ENCODE measurements around the gene SPRR2E. TPM values are rescaled to one million over a fixed set of nuclear protein-coding genes. Genes with fewer than 3 reads are reported as not detected.

Gene SPRR2E
- total and polyA plus RNA-seq, 2 experiments from 2014 or later: not detected

- no peak for DNase-seq (ENCODE audit: low spot score)
- no peaks in the 10 kb centered on the region for H3K36me3 ChIP-seq (replicated peaks; ENCODE audit: insufficient read depth, low read depth)
- no peaks in the 10 kb centered on the region for H3K79me2 ChIP-seq
- H4K20me1 ChIP-seq (ENCODE audit: insufficient read depth, poor library complexity, severe bottlenecking): no peaks in the 10 kb centered on the region
- no peak overlapping the region for H3K27ac ChIP-seq
- no peak overlapping the region for H3K4me3 ChIP-seq
- H3K9me2 ChIP-seq (replicated peaks; ENCODE audit: insufficient read depth): no peaks in the 10 kb centered on the region
- H3K9me3 ChIP-seq (ENCODE audit: low read depth): no peaks in the 10 kb centered on the region
- WGBS (ENCODE audit: low lambda C conversion rate, missing lambda C conversion rate): 63% methylated on average over 2 of the region's 2 CpGs
- TF ChIP-seq, protein P1, sequence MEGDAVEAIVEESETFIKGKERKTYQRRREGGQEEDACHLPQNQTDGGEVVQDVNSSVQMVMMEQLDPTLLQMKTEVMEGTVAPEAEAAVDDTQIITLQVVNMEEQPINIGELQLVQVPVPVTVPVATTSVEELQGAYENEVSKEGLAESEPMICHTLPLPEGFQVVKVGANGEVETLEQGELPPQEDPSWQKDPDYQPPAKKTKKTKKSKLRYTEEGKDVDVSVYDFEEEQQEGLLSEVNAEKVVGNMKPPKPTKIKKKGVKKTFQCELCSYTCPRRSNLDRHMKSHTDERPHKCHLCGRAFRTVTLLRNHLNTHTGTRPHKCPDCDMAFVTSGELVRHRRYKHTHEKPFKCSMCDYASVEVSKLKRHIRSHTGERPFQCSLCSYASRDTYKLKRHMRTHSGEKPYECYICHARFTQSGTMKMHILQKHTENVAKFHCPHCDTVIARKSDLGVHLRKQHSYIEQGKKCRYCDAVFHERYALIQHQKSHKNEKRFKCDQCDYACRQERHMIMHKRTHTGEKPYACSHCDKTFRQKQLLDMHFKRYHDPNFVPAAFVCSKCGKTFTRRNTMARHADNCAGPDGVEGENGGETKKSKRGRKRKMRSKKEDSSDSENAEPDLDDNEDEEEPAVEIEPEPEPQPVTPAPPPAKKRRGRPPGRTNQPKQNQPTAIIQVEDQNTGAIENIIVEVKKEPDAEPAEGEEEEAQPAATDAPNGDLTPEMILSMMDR (IDR thresholded peaks at IDR 0.05; ENCODE audit: poor library complexity): no peak
- TF ChIP-seq EZH2 (IDR thresholded peaks at IDR 0.05; ENCODE audit: borderline replicate concordance) (no peak), EZH2phosphoT487 (IDR thresholded peaks at IDR 0.05; ENCODE audit: low read depth, severe bottlenecking, unreplicated experiment) (no peak)
- H3K27me3 ChIP-seq: no peaks in the 10 kb centered on the region
- H3K4me2 ChIP-seq: no peak overlapping the region
- no peak overlapping the region for H2AFZ ChIP-seq
- H3K4me1 ChIP-seq (ENCODE audit: insufficient read depth): no peaks in the 10 kb centered on the region
Measured at GRCh38 chr1:153049211-153049610, 45.1 kb downstream of the SPRR2E start.

Small RNA genes lying within 50 kb of the gene (small RNA-seq; reads per million reads assigned to genes)
- not detected for gene SPRR2C

Other genes starting within 250 kb of the SPRR2E start
- gene LCE7A, start 234.5 kb downstream of the SPRR2E start, total RNA-seq: not detected in 2 replicates
- not detected in 2 replicates for gene LCE7A, start 234.5 kb downstream of the SPRR2E start, polyA plus RNA-seq
- gene SMCP, start 216.2 kb downstream of the SPRR2E start, total RNA-seq: not detected in 2 replicates
- not detected in 2 replicates for gene SMCP, start 216.2 kb downstream of the SPRR2E start, polyA plus RNA-seq
- gene IVL, start 186.0 kb downstream of the SPRR2E start, total RNA-seq: 0.52 TPM in 1 of 2 replicates, not detected in the other
- gene IVL, start 186.0 kb downstream of the SPRR2E start, polyA plus RNA-seq: not detected in 2 replicates
- not detected in 2 replicates for gene SPRR5, start 147.3 kb downstream of the SPRR2E start, total RNA-seq
- not detected in 2 replicates for gene SPRR5, start 147.3 kb downstream of the SPRR2E start, polyA plus RNA-seq
- not detected in 2 replicates for gene SPRR4, start 123.9 kb downstream of the SPRR2E start, total RNA-seq
- gene SPRR4, start 123.9 kb downstream of the SPRR2E start, polyA plus RNA-seq: not detected in 2 replicates
- gene SPRR1A, start 110.4 kb downstream of the SPRR2E start, total RNA-seq: not detected in 2 replicates
- gene SPRR1A, start 110.4 kb downstream of the SPRR2E start, polyA plus RNA-seq: not detected in 2 replicates
- not detected in 2 replicates for gene SPRR3, start 92.8 kb downstream of the SPRR2E start, total RNA-seq
- 0.40 and 0.72 TPM in 2 replicates for gene SPRR3, start 92.8 kb downstream of the SPRR2E start, polyA plus RNA-seq
- gene SPRR1B, start 63.3 kb downstream of the SPRR2E start, total RNA-seq: not detected in 2 replicates
- gene SPRR1B, start 63.3 kb downstream of the SPRR2E start, polyA plus RNA-seq: 0.54 TPM in 1 of 2 replicates, not detected in the other
- not detected in 2 replicates for gene SPRR2D, start 53.4 kb downstream of the SPRR2E start, total RNA-seq
- not detected in 2 replicates for gene SPRR2D, start 53.4 kb downstream of the SPRR2E start, polyA plus RNA-seq
- gene SPRR2A, start 37.0 kb downstream of the SPRR2E start, total RNA-seq: not detected in 2 replicates
- 1.1 TPM in 1 of 2 replicates, not detected in the other for gene SPRR2A, start 37.0 kb downstream of the SPRR2E start, polyA plus RNA-seq
- not detected in 2 replicates for gene SPRR2B, start 22.9 kb downstream of the SPRR2E start, total RNA-seq
- not detected in 2 replicates for gene SPRR2B, start 22.9 kb downstream of the SPRR2E start, polyA plus RNA-seq
- 0.80 and 2.5 TPM in 2 replicates for gene SPRR2F, start 19.0 kb upstream of the SPRR2E start, total RNA-seq
- 26.1 and 42.2 TPM in 2 replicates for gene SPRR2F, start 19.0 kb upstream of the SPRR2E start, polyA plus RNA-seq
- gene SPRR2G, start 56.4 kb upstream of the SPRR2E start, total RNA-seq: not detected in 2 replicates
- not detected in 2 replicates for gene SPRR2G, start 56.4 kb upstream of the SPRR2E start, polyA plus RNA-seq
- not detected in 2 replicates for gene LELP1, start 108.9 kb upstream of the SPRR2E start, total RNA-seq
- gene LELP1, start 108.9 kb upstream of the SPRR2E start, polyA plus RNA-seq: not detected in 2 replicates
- gene PRR9, start 123.1 kb upstream of the SPRR2E start, total RNA-seq: not detected in 2 replicates
- gene PRR9, start 123.1 kb upstream of the SPRR2E start, polyA plus RNA-seq: 0.33 TPM in 1 of 2 replicates, not detected in the other
- gene LORICRIN, start 165.2 kb upstream of the SPRR2E start, total RNA-seq: not detected in 2 replicates
- gene LORICRIN, start 165.2 kb upstream of the SPRR2E start, polyA plus RNA-seq: not detected in 2 replicates
- not detected in 2 replicates for gene PGLYRP3, start 218.4 kb upstream of the SPRR2E start, total RNA-seq
- not detected in 2 replicates for gene PGLYRP3, start 218.4 kb upstream of the SPRR2E start, polyA plus RNA-seq